Heart left ventricle (tissue), 13 donors: ENCODE results near the gene MRPL46.
"Not testable (repeated sequence)": the region's sequence is repeated elsewhere in the genome, so short reads cannot be mapped to it uniquely, and the experiment has no call there.

Source experiments
- CTCF ChIP-seq, 12 donors: fragments of 200-600 bp; sonication (generic) in 4 of 12; IDR thresholded peaks; one replicate each; pipeline versions ENCODE4 v1.5.0 to v1.8.0; 2018 to 2022; ENCODE audit warnings: antibody characterized with exemption in 12 of 12, mild to moderate bottlenecking in 5 of 12
- POLR2A ChIP-seq, 2 donors: fragments of 450-650 bp; IDR thresholded peaks; one replicate each; pipeline ENCODE4 v1.6.1; 2017; ENCODE audit warnings: antibody characterized with exemption in 2 of 2, mild to moderate bottlenecking in 2 of 2, moderate library complexity in 2 of 2
- donor health status: ischemic (EF 13 %, LVEDD 7.1; RV severe dilation, severe dysfunction).
- donor health status: DM: no; HTN: yes; CAD: no.
- donor health status: DM: no; HTN: no; CAD: no.
- donor health status: ischemic (EF 25% LVEDD 6.9; RV normal size, moderate dysfunction).
- donor health status: ischemic (EF 25% LVEDD 5.7; RV mildly dilated, moderate dysfunction).
- donor health status: ischemic (EF 35%, LVEDD 5.7; RV mildly dilated, moderate dysfunction).
- donor health status: nonischemic (EF 11% LVEDD 7.7; RV severe dilation, severe dysfunction).
- donor health status: DM: yes; HTN: yes; CAD: no.
- donor health status: PGD.
- donor health status: ischemic (EF 29% LVEDD 5.4; RV normal size, mild dysfunction).
- donor health status: nonischemic (EF 23%, LVEDD 6.1; RV moderate dilation, normal function).

GRCh38 chr15:88473661-88474293, 6.6 kb upstream of the MRPL46 start:
- TF ChIP-seq POLR2A, CTCF (IDR thresholded peaks at IDR 0.05): not testable (repeated sequence)
